Measurements from ENCODE around the gene ARID1B. TPM values are rescaled to one million over a fixed set of nuclear protein-coding genes. Genes with fewer than 3 reads are reported as not detected.

The ARID1B gene
- total RNA-seq, 1 experiment from 2014 or later = 91.7 TPM

- intact Hi-C loops (cut with micrococcal nuclease; ENCODE audit: unreplicated experiment) (no loop called here), in situ Hi-C loops (cut with HindIII; ENCODE audit: low pct_unique_long_range_greater_than_20kb, low sequenced_read_pairs) (no loop called here)
- DNase-seq (ENCODE audit: low read depth, low spot score) (no peak), ATAC-seq (no peak; the same call in 1 of the 2 replicates)
- Histone ChIP-seq H3K9me3 (ENCODE audit: control insufficient read depth, insufficient read depth, low read depth, low read length) (no peaks in the 10 kb centered on the region), H3K4me1 (ENCODE audit: control insufficient read depth, insufficient read depth, low read length) (peaks cover 15% of the 10 kb centered on the region), H3K4me3 (ENCODE audit: low read depth in 2 of 2, low read length in 2 of 2) (no peak overlapping the region), H3K27me3 (ENCODE audit: control insufficient read depth, insufficient read depth, low read length) (no peaks in the 10 kb centered on the region), H3K27ac (ENCODE audit: low read length) (no peak overlapping the region), H3K36me3 (ENCODE audit: control insufficient read depth, insufficient read depth, low read length) (no peaks in the 10 kb centered on the region)
- ChIA-PET POLR2A (interaction anchor here (0.8 kb wide), 1 partner anchor 170 kb away, joined by 4 read pairs; no protein-coding TSS in a partner anchor), CTCF (no interaction called here)
- no TSS peak for BruUV-seq (replicated peaks)
- TF ChIP-seq CTCF (IDR thresholded peaks at IDR 0.05) (no peak), POLR2AphosphoS5 (IDR thresholded peaks at IDR 0.05; ENCODE audit: low read depth, low read length) (no peak), SIN3A (IDR thresholded peaks at IDR 0.05; ENCODE audit: borderline replicate concordance, insufficient read depth, low read depth, low read length) (no peak), TCF7L2 (IDR thresholded peaks at IDR 0.05; ENCODE audit: low read depth, low read length) (no peak)
- TF ChIP-seq, protein P1, sequence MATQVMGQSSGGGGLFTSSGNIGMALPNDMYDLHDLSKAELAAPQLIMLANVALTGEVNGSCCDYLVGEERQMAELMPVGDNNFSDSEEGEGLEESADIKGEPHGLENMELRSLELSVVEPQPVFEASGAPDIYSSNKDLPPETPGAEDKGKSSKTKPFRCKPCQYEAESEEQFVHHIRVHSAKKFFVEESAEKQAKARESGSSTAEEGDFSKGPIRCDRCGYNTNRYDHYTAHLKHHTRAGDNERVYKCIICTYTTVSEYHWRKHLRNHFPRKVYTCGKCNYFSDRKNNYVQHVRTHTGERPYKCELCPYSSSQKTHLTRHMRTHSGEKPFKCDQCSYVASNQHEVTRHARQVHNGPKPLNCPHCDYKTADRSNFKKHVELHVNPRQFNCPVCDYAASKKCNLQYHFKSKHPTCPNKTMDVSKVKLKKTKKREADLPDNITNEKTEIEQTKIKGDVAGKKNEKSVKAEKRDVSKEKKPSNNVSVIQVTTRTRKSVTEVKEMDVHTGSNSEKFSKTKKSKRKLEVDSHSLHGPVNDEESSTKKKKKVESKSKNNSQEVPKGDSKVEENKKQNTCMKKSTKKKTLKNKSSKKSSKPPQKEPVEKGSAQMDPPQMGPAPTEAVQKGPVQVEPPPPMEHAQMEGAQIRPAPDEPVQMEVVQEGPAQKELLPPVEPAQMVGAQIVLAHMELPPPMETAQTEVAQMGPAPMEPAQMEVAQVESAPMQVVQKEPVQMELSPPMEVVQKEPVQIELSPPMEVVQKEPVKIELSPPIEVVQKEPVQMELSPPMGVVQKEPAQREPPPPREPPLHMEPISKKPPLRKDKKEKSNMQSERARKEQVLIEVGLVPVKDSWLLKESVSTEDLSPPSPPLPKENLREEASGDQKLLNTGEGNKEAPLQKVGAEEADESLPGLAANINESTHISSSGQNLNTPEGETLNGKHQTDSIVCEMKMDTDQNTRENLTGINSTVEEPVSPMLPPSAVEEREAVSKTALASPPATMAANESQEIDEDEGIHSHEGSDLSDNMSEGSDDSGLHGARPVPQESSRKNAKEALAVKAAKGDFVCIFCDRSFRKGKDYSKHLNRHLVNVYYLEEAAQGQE (IDR thresholded peaks at IDR 0.05; ENCODE audit: insufficient read depth in 1 of 2, low read depth in 2 of 2, low read length in 1 of 2) = no peak
These were observed 113.6 kb downstream of the ARID1B start for GRCh38 chr6:156890627-156891314.

DNA sequence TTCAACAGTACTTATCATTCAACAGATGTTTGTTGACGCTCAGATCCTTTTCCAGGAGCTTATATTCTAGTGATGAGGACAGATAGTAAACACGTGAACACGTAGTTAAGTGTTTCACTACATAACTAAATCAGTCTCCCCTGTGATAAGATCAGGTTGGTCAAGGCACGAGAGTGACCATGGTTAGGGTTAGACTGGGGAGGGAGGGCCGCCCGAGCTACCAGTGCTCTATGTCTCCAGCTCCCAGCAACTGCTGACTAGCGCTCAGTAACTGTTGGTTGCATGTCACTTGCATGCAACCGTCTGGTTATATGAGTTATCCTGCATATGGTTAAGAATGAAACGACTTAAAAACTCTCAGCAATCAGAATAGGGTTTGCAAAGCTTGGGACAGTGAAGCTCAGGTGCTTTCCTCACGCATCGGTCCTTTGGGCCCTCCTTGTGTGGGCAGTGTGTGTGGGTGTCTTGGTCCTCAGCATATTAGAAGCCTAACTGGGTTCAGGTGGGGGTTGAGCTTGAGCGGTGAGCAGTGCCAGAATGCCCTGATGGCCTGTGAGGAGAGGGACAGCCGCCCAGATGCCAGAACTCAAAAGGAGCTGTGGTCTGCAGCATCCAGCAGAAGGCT, 120.8 kb downstream of the ARID1B start:
- POLR2A ChIA-PET = no interaction called here

More for the DNA sequence above, 120.8 kb downstream of the ARID1B start:
- no peak for ATAC-seq
- no peaks in the 10 kb centered on the region for H3K9me3 ChIP-seq (ENCODE audit: control insufficient read depth, insufficient read depth, low read depth, low read length)
- TF ChIP-seq, protein P1 (IDR thresholded peaks at IDR 0.05; ENCODE audit: insufficient read depth in 1 of 2, low read depth in 2 of 2, low read length in 1 of 2) = no peak
- no peak for TF ChIP-seq TCF7L2 (IDR thresholded peaks at IDR 0.05; ENCODE audit: low read depth, low read length)
- TF ChIP-seq CTCF (IDR thresholded peaks at IDR 0.05) = no peak
- TF ChIP-seq POLR2AphosphoS5 (IDR thresholded peaks at IDR 0.05; ENCODE audit: low read depth, low read length) = no peak
- no peak for TF ChIP-seq SIN3A (IDR thresholded peaks at IDR 0.05; ENCODE audit: borderline replicate concordance, insufficient read depth, low read depth, low read length)
- BruUV-seq (replicated peaks) = no TSS peak
- no peaks in the 10 kb centered on the region; the same call in 1 of the 2 replicates for H3K4me1 ChIP-seq (ENCODE audit: control insufficient read depth, insufficient read depth, low read length)
- intact Hi-C loops (cut with micrococcal nuclease; ENCODE audit: unreplicated experiment) = no loop called here
- H3K4me3 ChIP-seq (ENCODE audit: low read depth in 2 of 2, low read length in 2 of 2) = no peak overlapping the region
- H3K27ac ChIP-seq (ENCODE audit: low read length) = no peak overlapping the region
- CTCF ChIA-PET = interaction anchor here (0.5 kb wide), 1 partner anchor 62 kb away, joined by 4 read pairs; no protein-coding TSS in a partner anchor
- H3K36me3 ChIP-seq (ENCODE audit: control insufficient read depth, insufficient read depth, low read length) = no peaks in the 10 kb centered on the region
- H3K27me3 ChIP-seq (ENCODE audit: control insufficient read depth, insufficient read depth, low read length) = no peaks in the 10 kb centered on the region
- in situ Hi-C loops (cut with HindIII; ENCODE audit: low pct_unique_long_range_greater_than_20kb, low sequenced_read_pairs) = no loop called here
- DNase-seq (ENCODE audit: low read depth, low spot score) = no peak
